ENCODE measurements around the gene DMXL1. TPM values are rescaled to one million over a fixed set of nuclear protein-coding genes. Genes with fewer than 3 reads are reported as not detected.
A peak's percentile ranks its signal among the peaks of the same experiment; 100 is the strongest.

The DMXL1 gene
- total and polyA plus RNA-seq, 8 donors = 37.5 to 48.3 (median 42.4) TPM

GRCh38 chr5:119271758-119272730, 201.2 kb downstream of the DMXL1 start:
- Histone ChIP-seq H3K4me3 (no peak overlapping the region), H3K9me3 (no peaks in the 10 kb centered on the region), H3K27ac (peak overlapping the region in 1 of 2 donors; percentile 97), H3K27me3 (no peaks in the 10 kb centered on the region), H3K4me1 (peaks cover 0 to 79% of the 10 kb centered on the region in 2 donors), H3K36me3 (no peaks in the 10 kb centered on the region)
- intact Hi-C loops (cut with DNase I) = no loop called here
- ATAC-seq (no peak), DNase-seq (no peak)
- no peak for TF ChIP-seq CTCF (IDR thresholded peaks at IDR 0.05)

GRCh38 chr5:119273391-119273839, 202.5 kb downstream of the DMXL1 start:
- H3K27ac ChIP-seq = peak overlapping the region; percentile 2 to 97

GRCh38 chr5:119274030-119274766, 203.3 kb downstream of the DMXL1 start:
- Histone ChIP-seq H3K27ac (peak overlapping the region; percentile 2 to 97), H3K27me3 (no peaks in the 10 kb centered on the region), H3K36me3 (no peaks in the 10 kb centered on the region), H3K4me3 (no peak overlapping the region), H3K4me1 (peaks cover 0 to 89% of the 10 kb centered on the region in 2 donors), H3K9me3 (no peaks in the 10 kb centered on the region)
- ATAC-seq (peak; percentile 55), DNase-seq (no peak)
- intact Hi-C loops (cut with DNase I) = no loop called here
- no peak for TF ChIP-seq CTCF (IDR thresholded peaks at IDR 0.05)

More at GRCh38 chr5:119273391-119273839, 202.5 kb downstream of the DMXL1 start:
- H3K36me3 ChIP-seq = no peaks in the 10 kb centered on the region
- ATAC-seq (no peak), DNase-seq (peak in 1 of 4 donors; percentile 82)
- peaks cover 0 to 81% of the 10 kb centered on the region in 2 donors for H3K4me1 ChIP-seq
- H3K4me3 ChIP-seq = no peak overlapping the region
- H3K27me3 ChIP-seq = no peaks in the 10 kb centered on the region
- H3K9me3 ChIP-seq = no peaks in the 10 kb centered on the region
- TF ChIP-seq CTCF (IDR thresholded peaks at IDR 0.05) = no peak
- intact Hi-C loops (cut with DNase I) = no loop called here

- no peak for TF ChIP-seq CTCF (IDR thresholded peaks at IDR 0.05)
- Histone ChIP-seq H3K36me3 (no peaks in the 10 kb centered on the region), H3K4me3 (no peak overlapping the region), H3K4me1 (peaks cover 0 to 88% of the 10 kb centered on the region in 2 donors), H3K9me3 (no peaks in the 10 kb centered on the region), H3K27ac (peak overlapping the region in 1 of 2 donors; percentile 97), H3K27me3 (no peaks in the 10 kb centered on the region)
- peak; percentile 57 for ATAC-seq
- intact Hi-C loops (cut with DNase I) = no loop called here
- DNase-seq = no peak
Observed at GRCh38 chr5:119274767-119275130, 203.9 kb downstream of the DMXL1 start.

GRCh38 chr5:119275146-119275545, 204.3 kb downstream of the DMXL1 start:
- no peak for ATAC-seq
- Histone ChIP-seq H3K4me1 (peaks cover 0 to 88% of the 10 kb centered on the region in 2 donors), H3K27me3 (no peaks in the 10 kb centered on the region), H3K36me3 (no peaks in the 10 kb centered on the region), H3K9me3 (no peaks in the 10 kb centered on the region), H3K27ac (peak overlapping the region; percentile 50 to 97), H3K4me3 (no peak overlapping the region)
- no peak for TF ChIP-seq CTCF (IDR thresholded peaks at IDR 0.05)
- DNase-seq = no peak
- intact Hi-C loops (cut with DNase I) = no loop called here
